H1 (cell line): ENCODE measurements around the gene WDR7. TPM values are rescaled to one million over a fixed set of nuclear protein-coding genes. Genes with fewer than 3 reads are reported as not detected.

Experiments
- ASH2L ChIP-seq: fragments of 200-600, 300-600 bp; sonication (generic); IDR thresholded peaks from one replicate; pipeline ENCODE4 v1.7.1; 2017; ENCODE audit warnings: low read length
- BCL11A ChIP-seq, 2 experiments: IDR thresholded peaks; one replicate each; pipeline ENCODE4 v1.6.1; 2011; ENCODE audit warnings: low read depth in 2 of 2, low read length in 2 of 2, mild to moderate bottlenecking in 2 of 2
- BRCA1 ChIP-seq: IDR thresholded peaks from 2 replicates; pipeline ENCODE4 v1.6.1; 2012; ENCODE audit warnings: low read depth, low read length, improper control_type of control experiment
- CBX8 ChIP-seq: fragments of 300-800, 300-1000 bp; sonication (generic); IDR thresholded peaks from 2 replicates; pipeline ENCODE4 v1.7.1; 2016; ENCODE audit warnings: low read depth, low read length, borderline replicate concordance
- CHD7 ChIP-seq: fragments of 300-600 bp; sonication (generic); IDR thresholded peaks from 2 replicates; pipeline ENCODE4 v1.7.1; 2012; ENCODE audit warnings: low read length, moderate library complexity, mild to moderate bottlenecking, inconsistent platforms; ENCODE audit not compliant: insufficient replicate concordance
- GABPA ChIP-seq: IDR thresholded peaks from 2 replicates; pipeline ENCODE4 v1.6.1; 2011; ENCODE audit warnings: mild to moderate bottlenecking, low read length, moderate library complexity, borderline replicate concordance; ENCODE audit not compliant: insufficient read depth
- NANOG ChIP-seq: IDR thresholded peaks from 2 replicates; pipeline ENCODE4 v1.6.1; 2011; ENCODE audit warnings: low read length, low read depth, mild to moderate bottlenecking, inconsistent platforms; ENCODE audit not compliant: insufficient read depth, poor library complexity, severe bottlenecking
- SP2 ChIP-seq: IDR thresholded peaks from 2 replicates; pipeline ENCODE4 v1.6.1; 2012; ENCODE audit warnings: mild to moderate bottlenecking, low read length, inconsistent platforms
- TBP ChIP-seq: IDR thresholded peaks from 2 replicates; pipeline ENCODE4 v1.6.1; 2011; ENCODE audit warnings: low read depth, low read length, improper control_type of control experiment
- polyA plus RNA-seq, 7 experiments: library from polyadenylated mRNA; depleted of rRNA in 3 of 7; stranded (reverse) in 5 of 7; unstranded in 2 of 7; fragments of >200 nt in 5 of 7; fragments of 200-250 nt in 2 of 7; gene quantifications; 1 replicate in 5 of 7; 2 replicates in 1 of 7; 4 replicates in 1 of 7; pipeline versions ENCODE4 v1.2.1 to v1.2.3, GENCODE V29; 2011 to 2013; ENCODE audit warnings: missing spikeins in 2 of 7, mixed read lengths in 2 of 7
- total RNA-seq: library from RNA; stranded (reverse); fragmentation: NEBNext Ultra II Directional; extraction: Animal tissue kit (Norgen Biotek cat#: 25700); gene quantifications from 2 replicates; pipeline ENCODE4 v1.2.1, GENCODE V29; 2021

Gene WDR7
- total and polyA plus RNA-seq, 2 of the 8 experiments (the other 6 are each of a cell fraction or from before 2014, with no cell fraction given) = 5.5 to 15.2 TPM

- TF ChIP-seq CHD7 = no peak
- TF ChIP-seq BRCA1 = no peak
- no peak for TF ChIP-seq SP2
- no peak for TF ChIP-seq TBP
- no peak for TF ChIP-seq BCL11A (IDR thresholded peaks at IDR 0.05; ENCODE audit: low read depth in 2 of 2, low read length in 2 of 2)
- TF ChIP-seq ASH2L = no peak
- no peak for TF ChIP-seq NANOG
- TF ChIP-seq CBX8 = no peak
- no peak for TF ChIP-seq GABPA
- TF ChIP-seq, all 59 proteins: peak for 0
These were observed 430.7 kb downstream of the WDR7 start (continued) for GRCh38 chr18:57081899-57082298.
